GM10266 (cell line): ENCODE results near the gene GNB3.

Experiments used
- DNase-seq: peaks from one replicate; pipeline ENCODE4 v3.0.0; 2012; ENCODE audit errors: extremely low spot score
- CTCF ChIP-seq: IDR thresholded peaks from 2 replicates; pipeline ENCODE4 v1.5.1; 2012; ENCODE audit warnings: mild to moderate bottlenecking, low read depth; ENCODE audit not compliant: control insufficient read depth, insufficient read depth; ENCODE audit errors: missing control alignments

Gene GNB3

GRCh38 chr12:6818645-6819044 is 22.1 kb upstream of the GNB3 start:
- TF ChIP-seq CTCF, result no peak
- no peak for DNase-seq

DNA sequence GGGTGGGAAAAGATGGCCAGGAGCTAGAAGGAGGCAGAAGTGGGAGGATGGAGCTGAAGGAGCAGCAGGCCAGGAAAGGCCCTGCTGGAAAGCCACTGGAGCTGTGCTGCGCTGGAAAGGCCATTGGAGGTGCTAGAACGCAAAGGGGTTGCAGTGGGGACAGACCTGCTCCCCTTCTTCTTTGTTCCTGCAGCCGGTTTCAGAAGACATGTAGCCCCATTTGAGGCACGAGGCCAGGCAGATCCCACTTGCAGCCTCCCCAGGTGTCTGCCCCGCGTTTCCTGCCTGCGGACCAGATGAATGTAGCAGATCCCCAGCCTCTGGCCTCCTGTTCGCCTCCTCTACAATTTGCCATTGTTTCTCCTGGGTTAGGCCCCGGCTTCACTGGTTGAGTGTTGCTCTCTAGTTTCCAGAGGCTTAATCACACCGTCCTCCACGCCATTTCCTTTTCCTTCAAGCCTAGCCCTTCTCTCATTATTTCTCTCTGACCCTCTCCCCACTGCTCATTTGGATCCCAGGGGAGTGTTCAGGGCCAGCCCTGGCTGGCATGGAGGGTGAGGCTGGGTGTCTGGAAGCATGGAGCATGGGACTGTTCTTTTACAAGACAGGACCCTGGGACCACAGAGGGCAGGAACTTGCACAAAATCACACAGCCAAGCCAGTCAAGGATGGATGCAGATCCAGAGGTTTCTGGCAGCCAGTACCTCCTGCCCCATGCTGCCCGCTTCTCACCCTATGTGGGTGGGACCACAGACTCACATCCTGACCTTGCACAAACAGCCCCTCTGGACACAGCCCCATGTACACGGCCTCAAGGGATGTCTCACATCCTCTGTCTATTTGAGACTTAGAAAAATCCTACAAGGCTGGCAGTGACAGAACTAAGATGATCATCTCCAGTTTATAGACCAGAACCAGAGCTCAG is 21.4 kb upstream of the GNB3 start:
- no peak for TF ChIP-seq CTCF
- DNase-seq, result no peak

- DNase-seq, result no peak
- TF ChIP-seq CTCF, result no peak
These were observed 20.6 kb upstream of the GNB3 start for GRCh38 chr12:6820166-6820565.

DNA sequence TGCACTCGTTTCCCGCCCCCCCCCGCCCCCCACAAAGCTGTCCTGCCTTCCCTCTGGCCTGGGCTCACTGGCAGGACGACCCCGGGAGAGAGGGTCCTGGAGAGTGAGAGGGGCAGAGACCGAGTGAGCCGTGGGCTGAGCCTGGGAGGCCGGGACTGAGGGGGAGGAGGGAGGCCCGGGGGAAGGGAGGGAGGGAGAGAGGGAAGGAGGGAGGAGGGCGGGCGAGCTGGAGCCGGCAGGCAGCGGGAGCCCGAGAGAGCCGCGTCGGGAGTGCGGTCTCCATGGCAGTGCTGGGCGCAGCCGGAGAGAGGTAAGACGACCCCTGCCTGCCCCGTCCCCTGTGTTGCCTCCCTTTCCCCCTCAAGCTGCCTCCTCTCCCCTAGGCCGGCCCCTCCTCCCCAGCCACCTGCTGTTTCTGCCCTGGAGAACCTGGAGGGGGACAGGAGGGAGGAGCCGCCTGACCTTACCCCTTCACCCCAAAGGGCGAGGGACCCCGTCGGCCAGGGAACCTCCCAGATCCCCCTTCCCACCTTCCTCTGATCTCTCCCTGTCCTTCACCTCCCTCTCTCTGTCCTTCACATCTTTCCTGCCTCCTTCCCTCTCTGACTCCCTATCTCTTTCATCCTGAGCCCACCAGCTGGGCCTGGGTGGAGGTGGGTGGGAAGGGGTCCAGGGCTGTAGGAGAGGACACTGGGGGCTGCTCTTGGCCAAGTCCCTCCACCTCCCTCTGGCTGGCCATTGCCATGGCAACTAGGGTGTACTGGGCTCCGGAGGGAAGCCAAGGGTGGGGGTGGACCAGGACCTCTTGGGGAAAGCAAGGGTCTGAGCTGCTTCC is 18.9 kb upstream of the GNB3 start, which contains the start of gene GPR162:
Gene GPR162 (plus strand): TSS at position 231 of the 835 bp plus-strand sequence. CDS start 2,078 bp downstream, outside the sequence.
- no peak for TF ChIP-seq CTCF
- DNase-seq, result no peak

DNA sequence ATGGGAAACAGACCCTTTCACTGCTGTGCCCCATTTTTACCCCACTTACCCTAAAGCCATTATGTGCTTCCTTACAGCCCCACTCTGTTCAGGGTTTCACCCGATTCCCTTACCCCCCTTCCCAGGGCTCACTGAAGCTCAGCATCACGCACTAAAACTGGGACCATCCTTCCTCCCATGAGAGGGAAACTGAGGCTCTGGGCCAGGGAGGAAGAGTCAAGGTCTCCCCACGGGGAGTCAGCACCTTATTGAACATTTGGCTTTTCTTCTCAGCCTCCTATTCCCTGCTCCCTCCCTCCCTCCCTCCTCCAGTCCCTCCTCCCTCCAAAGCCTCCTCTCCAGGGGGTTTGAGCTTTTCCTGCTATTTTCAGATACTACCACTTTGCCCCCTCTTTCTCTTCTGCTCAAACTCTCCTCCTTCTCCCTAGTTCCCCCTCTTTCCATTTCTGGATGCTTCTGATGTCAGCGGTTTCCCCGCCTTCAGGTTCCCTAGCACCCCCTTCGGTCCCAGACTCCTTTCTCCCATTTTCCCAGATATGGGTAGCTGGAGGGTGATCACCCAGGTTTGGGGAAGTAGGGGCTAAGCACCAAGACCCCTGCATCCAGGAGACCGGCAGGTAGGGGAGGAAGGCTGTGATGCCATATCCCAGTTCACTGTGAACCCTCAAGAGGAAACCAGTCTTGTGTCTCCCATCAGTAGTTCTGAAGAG is 18.1 kb upstream of the GNB3 start:
- no peak for TF ChIP-seq CTCF
- no peak for DNase-seq

GRCh38 chr12:6823182-6824084 is 17.3 kb upstream of the GNB3 start:
- no peak for TF ChIP-seq CTCF
- DNase-seq, result no peak
